WTC11 (cell line): Measurements from ENCODE around the gene ASGR1. TPM values are rescaled to one million over a fixed set of nuclear protein-coding genes. Genes with fewer than 3 reads are reported as not detected.

Source experiments
- ATAC-seq: fragments of 200-7000 bp; cut with Tn5 transposase; 2 replicates; pipeline ENCODE4 v1.10.0; 2021; ENCODE audit warnings: mild to moderate bottlenecking, moderate library complexity
- CTCF ChIA-PET: fragments of 300-600 bp; sonication (Branson Sonifier 250); formaldehyde crosslinking; loops from one replicate; lab custom pipeline; 2021; ENCODE audit warnings: antibody characterized with exemption; lab: Charles Lee
- POLR2A ChIA-PET: fragments of 350-600 bp; sonication (Branson Sonifier 250); formaldehyde crosslinking; loops from one replicate; lab custom pipeline; 2021; ENCODE audit warnings: antibody characterized with exemption; lab: Charles Lee
- DNase-seq: peaks from one replicate; pipeline ENCODE4 v3.0.0; 2021; ENCODE audit warnings: low spot score
- H3K27ac Mint-ChIP-seq: 2 replicates; pipeline ENCODE4 v1.8.0; 2021; ENCODE audit warnings: mixed read lengths
- H3K27me3 Mint-ChIP-seq: 2 replicates; pipeline ENCODE4 v1.8.0; 2021; ENCODE audit warnings: low read depth, mild to moderate bottlenecking, moderate library complexity, mixed read lengths
- H3K36me3 Mint-ChIP-seq: 2 replicates; pipeline ENCODE4 v1.8.0; 2021; ENCODE audit warnings: mixed read lengths
- H3K4me1 Mint-ChIP-seq: 2 replicates; pipeline ENCODE4 v1.8.0; 2022; ENCODE audit warnings: mixed read lengths
- H3K4me3 Mint-ChIP-seq: 2 replicates; pipeline ENCODE4 v1.8.0; 2021; ENCODE audit warnings: mild to moderate bottlenecking, moderate library complexity, mixed read lengths
- H3K9me3 Mint-ChIP-seq: 2 replicates; pipeline ENCODE4 v1.8.0; 2021; ENCODE audit warnings: mixed read lengths
- AFF4 ChIP-seq: sonication (generic); formaldehyde crosslinking; IDR thresholded peaks from 2 replicates; pipeline ENCODE4 v1.8.1; 2023; ENCODE audit warnings: mild to moderate bottlenecking, missing genetic modification reagents, borderline replicate concordance
- AR ChIP-seq: fragments of 250-450 bp; sonication (Bioruptor Pico); IDR thresholded peaks from 2 replicates; pipeline ENCODE4 v1.9.0; 2021; ENCODE audit warnings: mild to moderate bottlenecking
- ATF6 ChIP-seq: sonication (generic); formaldehyde crosslinking; IDR thresholded peaks from 2 replicates; pipeline ENCODE4 v1.8.1; 2023; ENCODE audit warnings: mild to moderate bottlenecking, missing genetic modification reagents
- CBFB ChIP-seq: sonication (generic); formaldehyde crosslinking; IDR thresholded peaks from 2 replicates; pipeline ENCODE4 v1.8.1; 2022; ENCODE audit warnings: mild to moderate bottlenecking, low read depth, missing genetic modification reagents
- CREM ChIP-seq: sonication (generic); formaldehyde crosslinking; IDR thresholded peaks from 2 replicates; pipeline ENCODE4 v1.8.1; 2022; ENCODE audit warnings: mild to moderate bottlenecking, missing genetic modification reagents, moderate library complexity
- E2F1 ChIP-seq: sonication (generic); formaldehyde crosslinking; IDR thresholded peaks from 2 replicates; pipeline ENCODE4 v1.8.0; 2022; ENCODE audit warnings: mild to moderate bottlenecking, missing genetic modification reagents
- E2F4 ChIP-seq: sonication (generic); formaldehyde crosslinking; IDR thresholded peaks from 2 replicates; pipeline ENCODE4 v1.8.1; 2022; ENCODE audit warnings: low read depth, mild to moderate bottlenecking, moderate library complexity, missing genetic modification reagents, borderline replicate concordance
- IRF2 ChIP-seq: sonication (generic); formaldehyde crosslinking; IDR thresholded peaks from 2 replicates; pipeline ENCODE4 v1.8.0; 2022; ENCODE audit warnings: low read depth, missing genetic modification reagents, borderline replicate concordance
- MAX ChIP-seq: sonication (generic); formaldehyde crosslinking; IDR thresholded peaks from 2 replicates; pipeline ENCODE4 v1.8.0; 2022; ENCODE audit warnings: mild to moderate bottlenecking, missing genetic modification reagents
- PRRX2 ChIP-seq: fragments of 250-450 bp; sonication (Bioruptor Pico); IDR thresholded peaks from 2 replicates; pipeline ENCODE4 v1.8.0; 2021; ENCODE audit warnings: mild to moderate bottlenecking
- SMAD3 ChIP-seq: sonication (generic); formaldehyde crosslinking; IDR thresholded peaks from 2 replicates; pipeline ENCODE4 v1.8.0; 2022; ENCODE audit warnings: missing genetic modification reagents, mild to moderate bottlenecking, borderline replicate concordance
- ZNF281 ChIP-seq: sonication (generic); formaldehyde crosslinking; IDR thresholded peaks from 2 replicates; pipeline ENCODE4 v1.8.0; 2023; ENCODE audit warnings: mild to moderate bottlenecking, missing genetic modification reagents
- ZNF317 ChIP-seq: sonication (generic); formaldehyde crosslinking; IDR thresholded peaks from 2 replicates; pipeline ENCODE4 v1.8.1; 2023; ENCODE audit warnings: low read depth, mild to moderate bottlenecking, moderate library complexity, missing genetic modification reagents, borderline replicate concordance
- ZNF532 ChIP-seq: fragments of 250-450 bp; sonication (Bioruptor Pico); IDR thresholded peaks from 2 replicates; pipeline ENCODE4 v1.9.0; 2021; ENCODE audit warnings: mild to moderate bottlenecking, borderline replicate concordance
- total RNA-seq: library from RNA; stranded (reverse); gene quantifications from 3 replicates; pipeline ENCODE4 v1.2.3, GENCODE V29; 2021

Gene ASGR1
- total RNA-seq, 1 experiment from 2014 or later, result 13.3 TPM

- TF ChIP-seq CBFB (CRISPR knock-in tag), result no peak
- no peak for TF ChIP-seq SMAD3 (CRISPR knock-in tag)
- TF ChIP-seq ZNF532 (CRISPR knock-in tag), result no peak
- no peak for TF ChIP-seq ZNF317 (CRISPR knock-in tag)
Measured at GRCh38 chr17:7138800-7139381, 40.3 kb downstream of the ASGR1 start (continued).

GRCh38 chr17:7137171-7137943, 41.8 kb downstream of the ASGR1 start:
- H3K27me3 Mint-ChIP-seq, result peaks cover 43% of the 10 kb centered on the region
- no peak overlapping the region for H3K4me3 Mint-ChIP-seq
- CTCF ChIA-PET, result interaction anchor here (0.5 to 6.1 kb wide), 19 partner anchors 7 to 464 kb away, joined by 3 to 105 read pairs (median 7); partner anchors contain the start of genes BCL6B, SLC16A11 and SLC16A13
- no peaks in the 10 kb centered on the region for H3K36me3 Mint-ChIP-seq
- H3K4me1 Mint-ChIP-seq, result peaks cover 65% of the 10 kb centered on the region
- H3K27ac Mint-ChIP-seq, result no peak overlapping the region
- POLR2A ChIA-PET, result no interaction called here
- no peak for DNase-seq
- no peaks in the 10 kb centered on the region for H3K9me3 Mint-ChIP-seq
- no peak for ATAC-seq
- TF ChIP-seq AFF4 (CRISPR knock-in tag), result no peak
- TF ChIP-seq MAX (CRISPR knock-in tag), result no peak
- TF ChIP-seq IRF2, result no peak
- TF ChIP-seq CREM, result no peak
- TF ChIP-seq PRRX2 (CRISPR knock-in tag), result no peak
- no peak for TF ChIP-seq E2F1 (CRISPR knock-in tag)
- TF ChIP-seq AR (CRISPR knock-in tag), result no peak
- no peak for TF ChIP-seq ZNF281
- no peak for TF ChIP-seq E2F4
- no peak for TF ChIP-seq ATF6 (CRISPR knock-in tag)
